ENCODE data around the gene PPP1R17.

PPP1R17 gene

GRCh38 chr7:31687024-31687748 lies at the start of gene PPP1R17:
TSS of gene PPP1R17 (plus strand) at chr7:31687215. CDS start at chr7:31692442, 5,227 bp downstream.
- DNase-seq (ENCODE audit: low read depth in 3 of 3) = no peak

- DNase-seq (ENCODE audit: low read depth in 3 of 3) = no peak
These were observed 46.6 kb upstream of the PPP1R17 start for GRCh38 chr7:31640381-31640780.

GRCh38 chr7:31642681-31643115 lies 44.3 kb upstream of the PPP1R17 start:
- DNase-seq (ENCODE audit: low read depth in 3 of 3) = no peak

GRCh38 chr7:31646942-31647341 lies 40.1 kb upstream of the PPP1R17 start:
- no peak for DNase-seq (ENCODE audit: low read depth in 3 of 3)

GRCh38 chr7:31647511-31647910 lies 39.5 kb upstream of the PPP1R17 start:
- no peak for DNase-seq (ENCODE audit: low read depth in 3 of 3)

- DNase-seq (ENCODE audit: low read depth in 3 of 3) = no peak
These were observed 38.7 kb upstream of the PPP1R17 start for GRCh38 chr7:31648288-31648687.

- DNase-seq (ENCODE audit: low read depth in 3 of 3) = no peak
These were observed 38.1 kb upstream of the PPP1R17 start for GRCh38 chr7:31648880-31649279.

GRCh38 chr7:31651234-31652062 lies 35.6 kb upstream of the PPP1R17 start:
- no peak for DNase-seq (ENCODE audit: low read depth in 3 of 3)

GRCh38 chr7:31652063-31652326 lies 35.0 kb upstream of the PPP1R17 start:
- DNase-seq (ENCODE audit: low read depth in 3 of 3) = no peak

GRCh38 chr7:31663072-31663471 lies 23.9 kb upstream of the PPP1R17 start:
- DNase-seq (ENCODE audit: low read depth in 3 of 3) = no peak

GRCh38 chr7:31664890-31665289 lies 22.1 kb upstream of the PPP1R17 start:
- no peak for DNase-seq (ENCODE audit: low read depth in 3 of 3)

- DNase-seq (ENCODE audit: low read depth in 3 of 3) = no peak
These were observed 21.5 kb upstream of the PPP1R17 start for GRCh38 chr7:31665546-31665945.

- no peak for DNase-seq (ENCODE audit: low read depth in 3 of 3)
These were observed 17.6 kb upstream of the PPP1R17 start for GRCh38 chr7:31669461-31669860.

- no peak for DNase-seq (ENCODE audit: low read depth in 3 of 3)
These were observed 7.3 kb upstream of the PPP1R17 start for GRCh38 chr7:31679574-31680305.

- no peak for DNase-seq (ENCODE audit: low read depth in 3 of 3)
These were observed 3.4 kb upstream of the PPP1R17 start for GRCh38 chr7:31683445-31684225.

GRCh38 chr7:31688372-31688771 lies 1.4 kb downstream of the PPP1R17 start:
- DNase-seq (ENCODE audit: low read depth in 3 of 3) = no peak

GRCh38 chr7:31688996-31689395 lies 2.0 kb downstream of the PPP1R17 start:
- no peak for DNase-seq (ENCODE audit: low read depth in 3 of 3)

GRCh38 chr7:31690935-31691334 lies 3.9 kb downstream of the PPP1R17 start:
- DNase-seq (ENCODE audit: low read depth in 3 of 3) = no peak

GRCh38 chr7:31692451-31692850 lies 5.4 kb downstream of the PPP1R17 start:
- DNase-seq (ENCODE audit: low read depth in 3 of 3) = no peak

- DNase-seq (ENCODE audit: low read depth in 3 of 3) = no peak
These were observed 5.9 kb downstream of the PPP1R17 start for GRCh38 chr7:31692871-31693270.

- DNase-seq (ENCODE audit: low read depth in 3 of 3) = no peak
These were observed 9.0 kb downstream of the PPP1R17 start for GRCh38 chr7:31695859-31696614.

All from stimulated activated CD4-positive, alpha-beta T cell treated with anti-CD3 and anti-CD28 coated beads, TNF-alpha, amount 100 ng/mL, for 4 hours (primary cell).